Testis (tissue), 2 donors: Measurements from ENCODE around the gene PSMD1.

Source experiments
- POLR2A ChIP-seq: fragments of 450-650 bp; IDR thresholded peaks from one replicate; pipeline ENCODE4 v1.6.1; 2017; ENCODE audit warnings: antibody characterized with exemption, mild to moderate bottlenecking, moderate library complexity
- TF ChIP-seq, protein P1 (sequence below), 3 experiments: fragments of 450-650 bp in 2 of 3; fragments of 200-600 bp in 1 of 3; sonication (generic) in 1 of 3; IDR thresholded peaks; one replicate each; pipeline ENCODE4 v1.5.1; 2016 to 2019; ENCODE audit warnings: antibody characterized with exemption in 3 of 3, mild to moderate bottlenecking in 2 of 3, moderate library complexity in 1 of 3

DNA sequence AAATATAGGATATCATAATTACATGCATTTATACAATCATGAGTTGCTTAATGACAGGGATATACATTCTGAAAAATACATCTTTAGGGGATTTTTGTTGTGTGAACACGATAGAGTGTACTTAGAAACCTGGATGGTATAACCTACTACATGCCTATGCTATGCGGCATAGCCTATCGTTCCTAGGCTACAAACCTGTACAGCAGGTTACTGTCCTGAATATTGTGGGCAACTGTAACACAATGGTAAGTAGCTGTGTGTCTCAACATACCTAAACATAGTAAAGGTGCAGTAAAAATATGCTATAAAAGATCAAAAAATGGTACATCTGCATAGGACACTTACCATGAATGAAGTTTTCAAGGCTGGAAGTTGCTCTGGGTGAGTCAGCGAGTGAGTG is 12.9 kb upstream of the PSMD1 start:
- TF ChIP-seq, protein P1, sequence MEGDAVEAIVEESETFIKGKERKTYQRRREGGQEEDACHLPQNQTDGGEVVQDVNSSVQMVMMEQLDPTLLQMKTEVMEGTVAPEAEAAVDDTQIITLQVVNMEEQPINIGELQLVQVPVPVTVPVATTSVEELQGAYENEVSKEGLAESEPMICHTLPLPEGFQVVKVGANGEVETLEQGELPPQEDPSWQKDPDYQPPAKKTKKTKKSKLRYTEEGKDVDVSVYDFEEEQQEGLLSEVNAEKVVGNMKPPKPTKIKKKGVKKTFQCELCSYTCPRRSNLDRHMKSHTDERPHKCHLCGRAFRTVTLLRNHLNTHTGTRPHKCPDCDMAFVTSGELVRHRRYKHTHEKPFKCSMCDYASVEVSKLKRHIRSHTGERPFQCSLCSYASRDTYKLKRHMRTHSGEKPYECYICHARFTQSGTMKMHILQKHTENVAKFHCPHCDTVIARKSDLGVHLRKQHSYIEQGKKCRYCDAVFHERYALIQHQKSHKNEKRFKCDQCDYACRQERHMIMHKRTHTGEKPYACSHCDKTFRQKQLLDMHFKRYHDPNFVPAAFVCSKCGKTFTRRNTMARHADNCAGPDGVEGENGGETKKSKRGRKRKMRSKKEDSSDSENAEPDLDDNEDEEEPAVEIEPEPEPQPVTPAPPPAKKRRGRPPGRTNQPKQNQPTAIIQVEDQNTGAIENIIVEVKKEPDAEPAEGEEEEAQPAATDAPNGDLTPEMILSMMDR (IDR thresholded peaks at IDR 0.05), result no peak
- TF ChIP-seq POLR2A, result no peak
